GM23338 (cell line): Measurements from ENCODE around the gene VCPKMT.

Experiments used
- EZH2 ChIP-seq: fragments of 200-600 bp; sonication (generic); IDR thresholded peaks from one replicate; pipeline ENCODE4 v1.8.0; 2017; ENCODE audit warnings: antibody characterized with exemption, mild to moderate bottlenecking, low read depth; ENCODE audit not compliant: unreplicated experiment
- POLR2AphosphoS5 ChIP-seq: IDR thresholded peaks from 2 replicates; pipeline ENCODE4 v1.6.1; 2016; ENCODE audit warnings: antibody characterized with exemption, low read depth
- ZNF114 ChIP-seq: fragments of 250-450 bp; sonication (Bioruptor Pico); IDR thresholded peaks from 2 replicates; pipeline ENCODE4 v1.5.0; 2020; ENCODE audit warnings: mild to moderate bottlenecking, moderate library complexity
- TF ChIP-seq, protein P1 (sequence below), 2 experiments: fragments of 200-600 bp in 1 of 2; sonication (generic) in 1 of 2; conservative IDR thresholded peaks; 2 replicates each; pipeline versions ENCODE4 v1.5.1 to v1.6.1; 2016 to 2017; ENCODE audit warnings: antibody characterized with exemption in 2 of 2, low read depth in 2 of 2, mild to moderate bottlenecking in 2 of 2, moderate library complexity in 1 of 2
- TF ChIP-seq, protein P2 (sequence below): IDR thresholded peaks from one replicate; pipeline ENCODE4 v1.6.1; 2018; ENCODE audit warnings: antibody characterized with exemption; ENCODE audit not compliant: unreplicated experiment

DNA sequence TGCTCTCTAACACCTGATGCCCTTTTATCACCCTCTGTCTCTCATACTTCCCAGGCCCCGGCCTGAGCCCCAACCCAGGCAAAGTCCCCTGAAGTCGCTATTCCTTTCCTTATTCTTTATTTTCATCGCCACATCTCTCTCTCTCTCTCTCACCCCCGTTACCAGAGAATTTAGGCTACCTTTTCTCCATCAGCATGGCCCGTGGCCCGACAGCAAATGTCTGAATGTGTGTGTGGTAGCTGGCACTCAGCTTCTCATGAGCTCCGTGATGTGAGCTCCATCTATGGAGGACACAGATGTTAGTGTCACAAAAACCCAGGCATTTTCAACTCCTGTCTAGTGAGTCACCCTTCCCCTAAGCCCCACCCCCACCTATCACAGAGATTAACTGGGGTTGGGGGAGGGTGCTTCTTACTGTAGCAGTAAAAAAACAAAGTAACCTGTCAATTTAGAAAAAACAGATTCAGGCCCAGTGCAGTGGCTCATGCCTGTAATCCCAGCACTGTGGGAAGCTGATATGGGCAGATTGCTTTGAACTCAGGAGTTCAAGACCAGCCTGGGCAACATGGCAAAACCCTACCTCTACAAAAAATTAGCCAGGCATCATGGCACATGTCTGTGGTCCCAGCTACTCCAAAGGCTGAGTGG lies 53.8 kb downstream of the VCPKMT start:
- TF ChIP-seq, protein P1, sequence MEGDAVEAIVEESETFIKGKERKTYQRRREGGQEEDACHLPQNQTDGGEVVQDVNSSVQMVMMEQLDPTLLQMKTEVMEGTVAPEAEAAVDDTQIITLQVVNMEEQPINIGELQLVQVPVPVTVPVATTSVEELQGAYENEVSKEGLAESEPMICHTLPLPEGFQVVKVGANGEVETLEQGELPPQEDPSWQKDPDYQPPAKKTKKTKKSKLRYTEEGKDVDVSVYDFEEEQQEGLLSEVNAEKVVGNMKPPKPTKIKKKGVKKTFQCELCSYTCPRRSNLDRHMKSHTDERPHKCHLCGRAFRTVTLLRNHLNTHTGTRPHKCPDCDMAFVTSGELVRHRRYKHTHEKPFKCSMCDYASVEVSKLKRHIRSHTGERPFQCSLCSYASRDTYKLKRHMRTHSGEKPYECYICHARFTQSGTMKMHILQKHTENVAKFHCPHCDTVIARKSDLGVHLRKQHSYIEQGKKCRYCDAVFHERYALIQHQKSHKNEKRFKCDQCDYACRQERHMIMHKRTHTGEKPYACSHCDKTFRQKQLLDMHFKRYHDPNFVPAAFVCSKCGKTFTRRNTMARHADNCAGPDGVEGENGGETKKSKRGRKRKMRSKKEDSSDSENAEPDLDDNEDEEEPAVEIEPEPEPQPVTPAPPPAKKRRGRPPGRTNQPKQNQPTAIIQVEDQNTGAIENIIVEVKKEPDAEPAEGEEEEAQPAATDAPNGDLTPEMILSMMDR (conservative IDR thresholded peaks at IDR 0.05; ENCODE audit: low read depth in 2 of 2): no peak
- TF ChIP-seq EZH2 (no peak), POLR2AphosphoS5 (no peak), ZNF114 (CRISPR knock-in tag) (no peak)
- TF ChIP-seq, protein P2, sequence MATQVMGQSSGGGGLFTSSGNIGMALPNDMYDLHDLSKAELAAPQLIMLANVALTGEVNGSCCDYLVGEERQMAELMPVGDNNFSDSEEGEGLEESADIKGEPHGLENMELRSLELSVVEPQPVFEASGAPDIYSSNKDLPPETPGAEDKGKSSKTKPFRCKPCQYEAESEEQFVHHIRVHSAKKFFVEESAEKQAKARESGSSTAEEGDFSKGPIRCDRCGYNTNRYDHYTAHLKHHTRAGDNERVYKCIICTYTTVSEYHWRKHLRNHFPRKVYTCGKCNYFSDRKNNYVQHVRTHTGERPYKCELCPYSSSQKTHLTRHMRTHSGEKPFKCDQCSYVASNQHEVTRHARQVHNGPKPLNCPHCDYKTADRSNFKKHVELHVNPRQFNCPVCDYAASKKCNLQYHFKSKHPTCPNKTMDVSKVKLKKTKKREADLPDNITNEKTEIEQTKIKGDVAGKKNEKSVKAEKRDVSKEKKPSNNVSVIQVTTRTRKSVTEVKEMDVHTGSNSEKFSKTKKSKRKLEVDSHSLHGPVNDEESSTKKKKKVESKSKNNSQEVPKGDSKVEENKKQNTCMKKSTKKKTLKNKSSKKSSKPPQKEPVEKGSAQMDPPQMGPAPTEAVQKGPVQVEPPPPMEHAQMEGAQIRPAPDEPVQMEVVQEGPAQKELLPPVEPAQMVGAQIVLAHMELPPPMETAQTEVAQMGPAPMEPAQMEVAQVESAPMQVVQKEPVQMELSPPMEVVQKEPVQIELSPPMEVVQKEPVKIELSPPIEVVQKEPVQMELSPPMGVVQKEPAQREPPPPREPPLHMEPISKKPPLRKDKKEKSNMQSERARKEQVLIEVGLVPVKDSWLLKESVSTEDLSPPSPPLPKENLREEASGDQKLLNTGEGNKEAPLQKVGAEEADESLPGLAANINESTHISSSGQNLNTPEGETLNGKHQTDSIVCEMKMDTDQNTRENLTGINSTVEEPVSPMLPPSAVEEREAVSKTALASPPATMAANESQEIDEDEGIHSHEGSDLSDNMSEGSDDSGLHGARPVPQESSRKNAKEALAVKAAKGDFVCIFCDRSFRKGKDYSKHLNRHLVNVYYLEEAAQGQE: no peak
